Chondrocyte (in vitro differentiated cells): Measurements from ENCODE around the gene PPP2R2C. TPM values are rescaled to one million over a fixed set of nuclear protein-coding genes. Genes with fewer than 3 reads are reported as not detected.

Experiments
- DNase-seq: peaks from one replicate; pipeline ENCODE4 v3.0.0; 2021; ENCODE audit warnings: mixed read lengths, low spot score
- H3K27ac Mint-ChIP-seq: one replicate; pipeline ENCODE4 v1.8.0; 2021; ENCODE audit warnings: mild to moderate bottlenecking, moderate library complexity, mixed read lengths; ENCODE audit not compliant: unreplicated experiment
- H3K27me3 Mint-ChIP-seq: 2 replicates; pipeline ENCODE4 v1.8.0; 2021; ENCODE audit warnings: low read depth, mixed read lengths
- H3K36me3 Mint-ChIP-seq: 2 replicates; pipeline ENCODE4 v1.8.0; 2021; ENCODE audit warnings: low read depth, mixed read lengths
- H3K4me1 Mint-ChIP-seq: 2 replicates; pipeline ENCODE4 v1.8.0; 2021; ENCODE audit warnings: low read depth, mild to moderate bottlenecking, mixed read lengths
- H3K4me3 Mint-ChIP-seq: one replicate; pipeline ENCODE4 v1.8.0; 2021; ENCODE audit warnings: mild to moderate bottlenecking, moderate library complexity, mixed read lengths; ENCODE audit not compliant: unreplicated experiment
- H3K9me3 Mint-ChIP-seq: 2 replicates; pipeline ENCODE4 v1.8.0; 2021; ENCODE audit warnings: low read depth, mixed read lengths
- CTCF ChIP-seq: fragments of 200-600 bp; sonication (generic); IDR thresholded peaks from 2 replicates; pipeline ENCODE4 v1.5.0; 2021; ENCODE audit warnings: antibody characterized with exemption, mild to moderate bottlenecking, moderate library complexity
- total RNA-seq: library from RNA; stranded (reverse); gene quantifications from 3 replicates; pipeline ENCODE4 v1.2.1, GENCODE V29; 2021

Gene PPP2R2C
- total RNA-seq, 1 donor from 2014 or later: 0.10 TPM

- H3K9me3 Mint-ChIP-seq: no peaks in the 10 kb centered on the region
- no peak overlapping the region for H3K4me3 Mint-ChIP-seq
- peaks cover 54% of the 10 kb centered on the region for H3K27me3 Mint-ChIP-seq
- DNase-seq: peak; percentile 67
- no peak for TF ChIP-seq CTCF
- no peaks in the 10 kb centered on the region for H3K36me3 Mint-ChIP-seq
- H3K4me1 Mint-ChIP-seq: no peaks in the 10 kb centered on the region
- H3K27ac Mint-ChIP-seq: no peak overlapping the region
Measured at GRCh38 chr4:6340446-6341015, 131.9 kb downstream of the PPP2R2C start.

GRCh38 chr4:6339818-6340445 is 132.5 kb downstream of the PPP2R2C start:
- no peaks in the 10 kb centered on the region for H3K9me3 Mint-ChIP-seq
- H3K4me1 Mint-ChIP-seq: no peaks in the 10 kb centered on the region
- no peaks in the 10 kb centered on the region for H3K36me3 Mint-ChIP-seq
- H3K27me3 Mint-ChIP-seq: peaks cover 59% of the 10 kb centered on the region
- no peak for TF ChIP-seq CTCF
- no peak overlapping the region for H3K4me3 Mint-ChIP-seq
- H3K27ac Mint-ChIP-seq: no peak overlapping the region
- DNase-seq: peak; percentile 59

GRCh38 chr4:6338951-6339817 is 133.2 kb downstream of the PPP2R2C start:
- Mint-ChIP-seq H3K4me3 (no peak overlapping the region), H3K27ac (no peak overlapping the region), H3K4me1 (no peaks in the 10 kb centered on the region), H3K9me3 (no peaks in the 10 kb centered on the region), H3K27me3 (peaks cover 61% of the 10 kb centered on the region), H3K36me3 (no peaks in the 10 kb centered on the region)
- no peak for TF ChIP-seq CTCF
- DNase-seq: peak; percentile 82

GRCh38 chr4:6338175-6338950 is 134.1 kb downstream of the PPP2R2C start:
- no peaks in the 10 kb centered on the region for H3K9me3 Mint-ChIP-seq
- no peak overlapping the region for H3K4me3 Mint-ChIP-seq
- H3K4me1 Mint-ChIP-seq: no peaks in the 10 kb centered on the region
- peaks cover 57% of the 10 kb centered on the region for H3K27me3 Mint-ChIP-seq
- peak; percentile 70 for DNase-seq
- no peaks in the 10 kb centered on the region for H3K36me3 Mint-ChIP-seq
- H3K27ac Mint-ChIP-seq: no peak overlapping the region
- no peak for TF ChIP-seq CTCF
